HL-60 (cell line): ENCODE results near the gene RXFP3.
"Not testable (repeated sequence)": the region's sequence is repeated elsewhere in the genome, so short reads cannot be mapped to it uniquely, and the experiment has no call there.

Experiments
- GABPA ChIP-seq: IDR thresholded peaks from 2 replicates; pipeline ENCODE4 v1.6.1; 2012; ENCODE audit warnings: low read depth
- POLR2AphosphoS5 ChIP-seq: IDR thresholded peaks from 2 replicates; pipeline ENCODE4 v1.6.1; 2012; ENCODE audit warnings: low read depth
- TF ChIP-seq, protein P1 (sequence below): IDR thresholded peaks from one replicate; pipeline ENCODE4 v1.5.1; 2011; ENCODE audit warnings: low read length, control low read depth, inconsistent platforms; ENCODE audit not compliant: insufficient read depth
- TF ChIP-seq, protein P2 (sequence below): IDR thresholded peaks from 2 replicates; pipeline ENCODE4 v1.6.1; 2012; ENCODE audit warnings: low read depth; ENCODE audit not compliant: insufficient replicate concordance

DNA sequence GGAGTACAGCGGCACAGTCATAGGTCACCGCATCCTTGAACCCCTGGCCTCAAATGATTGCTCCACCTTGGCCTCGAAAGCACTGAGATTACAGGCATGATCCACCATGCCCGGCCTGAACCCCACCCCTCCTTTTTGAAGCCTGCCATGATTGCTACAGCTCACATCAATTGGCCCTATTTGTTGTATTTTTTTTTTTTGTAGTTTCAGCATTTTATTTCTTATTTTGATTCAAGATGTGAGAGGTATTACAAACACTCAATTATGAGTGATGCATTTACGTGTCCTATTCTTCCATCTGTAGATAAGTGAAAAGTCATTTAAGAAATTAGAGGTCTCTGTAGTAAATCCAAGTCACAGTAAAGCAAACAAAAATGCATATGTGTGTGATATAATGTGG, 16.0 kb downstream of the RXFP3 start:
- TF ChIP-seq, protein P1, sequence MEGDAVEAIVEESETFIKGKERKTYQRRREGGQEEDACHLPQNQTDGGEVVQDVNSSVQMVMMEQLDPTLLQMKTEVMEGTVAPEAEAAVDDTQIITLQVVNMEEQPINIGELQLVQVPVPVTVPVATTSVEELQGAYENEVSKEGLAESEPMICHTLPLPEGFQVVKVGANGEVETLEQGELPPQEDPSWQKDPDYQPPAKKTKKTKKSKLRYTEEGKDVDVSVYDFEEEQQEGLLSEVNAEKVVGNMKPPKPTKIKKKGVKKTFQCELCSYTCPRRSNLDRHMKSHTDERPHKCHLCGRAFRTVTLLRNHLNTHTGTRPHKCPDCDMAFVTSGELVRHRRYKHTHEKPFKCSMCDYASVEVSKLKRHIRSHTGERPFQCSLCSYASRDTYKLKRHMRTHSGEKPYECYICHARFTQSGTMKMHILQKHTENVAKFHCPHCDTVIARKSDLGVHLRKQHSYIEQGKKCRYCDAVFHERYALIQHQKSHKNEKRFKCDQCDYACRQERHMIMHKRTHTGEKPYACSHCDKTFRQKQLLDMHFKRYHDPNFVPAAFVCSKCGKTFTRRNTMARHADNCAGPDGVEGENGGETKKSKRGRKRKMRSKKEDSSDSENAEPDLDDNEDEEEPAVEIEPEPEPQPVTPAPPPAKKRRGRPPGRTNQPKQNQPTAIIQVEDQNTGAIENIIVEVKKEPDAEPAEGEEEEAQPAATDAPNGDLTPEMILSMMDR: not testable (repeated sequence)
- TF ChIP-seq, protein P2, sequence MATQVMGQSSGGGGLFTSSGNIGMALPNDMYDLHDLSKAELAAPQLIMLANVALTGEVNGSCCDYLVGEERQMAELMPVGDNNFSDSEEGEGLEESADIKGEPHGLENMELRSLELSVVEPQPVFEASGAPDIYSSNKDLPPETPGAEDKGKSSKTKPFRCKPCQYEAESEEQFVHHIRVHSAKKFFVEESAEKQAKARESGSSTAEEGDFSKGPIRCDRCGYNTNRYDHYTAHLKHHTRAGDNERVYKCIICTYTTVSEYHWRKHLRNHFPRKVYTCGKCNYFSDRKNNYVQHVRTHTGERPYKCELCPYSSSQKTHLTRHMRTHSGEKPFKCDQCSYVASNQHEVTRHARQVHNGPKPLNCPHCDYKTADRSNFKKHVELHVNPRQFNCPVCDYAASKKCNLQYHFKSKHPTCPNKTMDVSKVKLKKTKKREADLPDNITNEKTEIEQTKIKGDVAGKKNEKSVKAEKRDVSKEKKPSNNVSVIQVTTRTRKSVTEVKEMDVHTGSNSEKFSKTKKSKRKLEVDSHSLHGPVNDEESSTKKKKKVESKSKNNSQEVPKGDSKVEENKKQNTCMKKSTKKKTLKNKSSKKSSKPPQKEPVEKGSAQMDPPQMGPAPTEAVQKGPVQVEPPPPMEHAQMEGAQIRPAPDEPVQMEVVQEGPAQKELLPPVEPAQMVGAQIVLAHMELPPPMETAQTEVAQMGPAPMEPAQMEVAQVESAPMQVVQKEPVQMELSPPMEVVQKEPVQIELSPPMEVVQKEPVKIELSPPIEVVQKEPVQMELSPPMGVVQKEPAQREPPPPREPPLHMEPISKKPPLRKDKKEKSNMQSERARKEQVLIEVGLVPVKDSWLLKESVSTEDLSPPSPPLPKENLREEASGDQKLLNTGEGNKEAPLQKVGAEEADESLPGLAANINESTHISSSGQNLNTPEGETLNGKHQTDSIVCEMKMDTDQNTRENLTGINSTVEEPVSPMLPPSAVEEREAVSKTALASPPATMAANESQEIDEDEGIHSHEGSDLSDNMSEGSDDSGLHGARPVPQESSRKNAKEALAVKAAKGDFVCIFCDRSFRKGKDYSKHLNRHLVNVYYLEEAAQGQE: not testable (repeated sequence)
- not testable (repeated sequence) for TF ChIP-seq POLR2AphosphoS5, GABPA
